Uterus (tissue), 4 donors: ENCODE data around the gene LYRM4. TPM values are rescaled to one million over a fixed set of nuclear protein-coding genes. Genes with fewer than 3 reads are reported as not detected.

ENCODE experiments used
- DNase-seq, 2 donors: peaks; one replicate each; pipeline ENCODE4 v3.0.0-alpha.2; 2019 to 2020
- H3K27ac ChIP-seq, 2 donors: fragments of 200-600 bp; sonication (generic); 1 replicate in 1 of 2; 2 replicates in 1 of 2; pipeline ENCODE4 v1.5.1; 2016 to 2018
- H3K27me3 ChIP-seq, 2 donors: fragments of 200-600 bp; sonication (generic); one replicate each; pipeline ENCODE4 v1.5.1; 2018 to 2019; ENCODE audit warnings: control low read depth in 1 of 2
- H3K36me3 ChIP-seq, 2 donors: fragments of 200-600 bp; sonication (generic); one replicate each; pipeline ENCODE4 v1.5.1; 2019; ENCODE audit warnings: control low read depth in 1 of 2
- H3K4me1 ChIP-seq, 2 donors: fragments of 200-600 bp; sonication (generic); one replicate each; pipeline ENCODE4 v1.5.1; 2018 to 2019; ENCODE audit warnings: control low read depth in 1 of 2
- H3K4me3 ChIP-seq, 2 donors: fragments of 200-600 bp; sonication (generic); 1 replicate in 1 of 2; 2 replicates in 1 of 2; pipeline ENCODE4 v1.5.1; 2018 to 2019; ENCODE audit warnings: mild to moderate bottlenecking in 1 of 2
- H3K9me3 ChIP-seq, 2 donors: fragments of 200-600 bp; sonication (generic); one replicate each; pipeline ENCODE4 v1.5.1; 2019; ENCODE audit warnings: control low read depth in 1 of 2
- CTCF ChIP-seq, 4 experiments: fragments of 200-600 bp in 2 of 4; fragments of 450-650 bp in 2 of 4; sonication (generic) in 2 of 4; IDR thresholded peaks; one replicate each; pipeline ENCODE4 v1.5.1; 2016 to 2019; ENCODE audit warnings: antibody characterized with exemption in 4 of 4, mild to moderate bottlenecking in 2 of 4, moderate library complexity in 1 of 4
- POLR2A ChIP-seq, 2 donors: fragments of 450-650 bp; IDR thresholded peaks; one replicate each; pipeline ENCODE4 v1.6.1; 2016; ENCODE audit warnings: antibody characterized with exemption in 2 of 2, mild to moderate bottlenecking in 1 of 2, moderate library complexity in 1 of 2
- intact Hi-C: fragments of 100-400 bp; cut with DNase I; formaldehyde crosslinking; loops from one replicate; pipeline ENCODE4 v1.15.1; 2023; ENCODE audit warnings: low total_unique reads
- total RNA-seq, 4 donors: library from RNA; depleted of rRNA in 3 of 4; stranded (reverse); fragments of >200 nt in 3 of 4; gene quantifications; one replicate each; pipeline versions ENCODE4 v1.1.0 to v1.2.4, GENCODE V29; 2014 to 2023
- donor health status: DM: yes; HTN: yes; CAD: no.

The LYRM4 gene
- total RNA-seq, 4 donors from 2014 or later: 3.1 to 33.0 (median 15.7) TPM

- H3K9me3 ChIP-seq: no peaks in the 10 kb centered on the region
- DNase-seq: no peak
- no peak for TF ChIP-seq POLR2A (IDR thresholded peaks at IDR 0.05)
- no peak for TF ChIP-seq CTCF (IDR thresholded peaks at IDR 0.05)
- H3K27me3 ChIP-seq: no peaks in the 10 kb centered on the region
- intact Hi-C loops: no loop called here
- H3K4me1 ChIP-seq: no peaks in the 10 kb centered on the region
- H3K27ac ChIP-seq: no peak overlapping the region
- no peaks in the 10 kb centered on the region for H3K36me3 ChIP-seq
- no peak overlapping the region for H3K4me3 ChIP-seq
Observed at GRCh38 chr6:5220443-5220842, 40.3 kb downstream of the LYRM4 start.

- peak overlapping the region; percentile 3 to 35 for H3K27ac ChIP-seq
- no peaks in the 10 kb centered on the region for H3K9me3 ChIP-seq
- H3K36me3 ChIP-seq: no peaks in the 10 kb centered on the region
- no peak for DNase-seq
- H3K4me3 ChIP-seq: no peak overlapping the region
- TF ChIP-seq POLR2A (IDR thresholded peaks at IDR 0.05): no peak
- TF ChIP-seq CTCF (IDR thresholded peaks at IDR 0.05): no peak
- intact Hi-C loops: no loop called here
- no peaks in the 10 kb centered on the region for H3K27me3 ChIP-seq
- H3K4me1 ChIP-seq: no peaks in the 10 kb centered on the region
Observed at GRCh38 chr6:5219011-5219691, 41.6 kb downstream of the LYRM4 start.

GRCh38 chr6:5217356-5217755, 43.4 kb downstream of the LYRM4 start:
- Histone ChIP-seq H3K27me3 (no peaks in the 10 kb centered on the region), H3K27ac (no peak overlapping the region), H3K9me3 (no peaks in the 10 kb centered on the region), H3K4me1 (no peaks in the 10 kb centered on the region), H3K4me3 (no peak overlapping the region), H3K36me3 (no peaks in the 10 kb centered on the region)
- DNase-seq: no peak
- intact Hi-C loops: no loop called here
- no peak for TF ChIP-seq CTCF (IDR thresholded peaks at IDR 0.05)
- TF ChIP-seq POLR2A (IDR thresholded peaks at IDR 0.05): no peak

GRCh38 chr6:5215799-5216198, 45.0 kb downstream of the LYRM4 start:
- TF ChIP-seq CTCF (IDR thresholded peaks at IDR 0.05): no peak
- no peak for TF ChIP-seq POLR2A (IDR thresholded peaks at IDR 0.05)
- DNase-seq: no peak
- intact Hi-C loops: no loop called here
- Histone ChIP-seq H3K36me3 (no peaks in the 10 kb centered on the region), H3K27me3 (no peaks in the 10 kb centered on the region), H3K27ac (no peak overlapping the region), H3K4me3 (no peak overlapping the region), H3K9me3 (no peaks in the 10 kb centered on the region), H3K4me1 (no peaks in the 10 kb centered on the region)

- H3K4me3 ChIP-seq: no peak overlapping the region
- H3K36me3 ChIP-seq: no peaks in the 10 kb centered on the region
- H3K27ac ChIP-seq: no peak overlapping the region
- no peaks in the 10 kb centered on the region for H3K9me3 ChIP-seq
- TF ChIP-seq POLR2A (IDR thresholded peaks at IDR 0.05): no peak
- no peak for TF ChIP-seq CTCF (IDR thresholded peaks at IDR 0.05)
- intact Hi-C loops: no loop called here
- DNase-seq: no peak
- H3K4me1 ChIP-seq: no peaks in the 10 kb centered on the region
- no peaks in the 10 kb centered on the region for H3K27me3 ChIP-seq
Observed at GRCh38 chr6:5215159-5215558, 45.6 kb downstream of the LYRM4 start.
